Prostate gland (tissue), 2 donors: ENCODE results near the gene PI3. TPM values are rescaled to one million over a fixed set of nuclear protein-coding genes. Genes with fewer than 3 reads are reported as not detected.
"Not testable (repeated sequence)": the region's sequence is repeated elsewhere in the genome, so short reads cannot be mapped to it uniquely, and the experiment has no call there.

Experiments used
- DNase-seq: peaks from one replicate; pipeline ENCODE4 v3.0.0-alpha.2; 2019; ENCODE audit warnings: low spot score
- H3K27ac ChIP-seq, 2 donors: fragments of 200-600 bp; sonication (generic); 2 replicates each; pipeline ENCODE4 v1.5.1; 2017 to 2019
- H3K27me3 ChIP-seq: fragments of 200-600 bp; sonication (generic); replicated peaks from 2 replicates; pipeline ENCODE4 v1.5.1; 2019; ENCODE audit not compliant: insufficient read depth
- H3K36me3 ChIP-seq, 2 donors: fragments of 200-600 bp; sonication (generic); 1 replicate in 1 of 2; 2 replicates in 1 of 2; pipeline versions ENCODE4 v1.5.1 to v1.8.1; 2017 to 2019
- H3K4me1 ChIP-seq: fragments of 200-600 bp; sonication (generic); replicated peaks from 2 replicates; pipeline ENCODE4 v1.5.1; 2019
- H3K4me3 ChIP-seq, 2 donors: fragments of 200-600 bp; sonication (generic); 2 replicates each; pipeline ENCODE4 v1.5.1; 2017 to 2019
- H3K9me3 ChIP-seq: fragments of 200-600 bp; sonication (generic); 2 replicates; pipeline ENCODE4 v1.5.1; 2017
- POLR2A ChIP-seq: fragments of 450-650 bp; IDR thresholded peaks from one replicate; pipeline ENCODE4 v1.6.1; 2016; ENCODE audit warnings: antibody characterized with exemption, mild to moderate bottlenecking
- POLR2AphosphoS5 ChIP-seq: sonication (generic); formaldehyde crosslinking; IDR thresholded peaks from one replicate; pipeline ENCODE4 v1.6.1; 2017; ENCODE audit warnings: antibody characterized with exemption
- WGBS: methylation state at CpG from one replicate; pipeline ENCODE4 v1.1.5; 2018; 5-methylcytosine and 5-hydroxymethylcytosine counted together
- intact Hi-C: fragments of 100-400 bp; cut with DNase I; formaldehyde crosslinking; loops from one replicate; pipeline ENCODE4 v1.14.2; 2022
- total RNA-seq, 2 donors: library from RNA; depleted of rRNA; stranded (reverse); fragments of >200 nt; gene quantifications; one replicate each; pipeline ENCODE4 v1.1.0, GENCODE V29; 2016
- TF ChIP-seq, protein P1 (sequence below), 4 experiments: fragments of 200-600 bp in 2 of 4; fragments of 450-650 bp in 2 of 4; sonication (generic) in 2 of 4; IDR thresholded peaks; 1 replicate in 3 of 4; 2 replicates in 1 of 4; pipeline ENCODE4 v1.5.1; 2016 to 2019; ENCODE audit warnings: antibody characterized with exemption in 4 of 4, mild to moderate bottlenecking in 2 of 4, moderate library complexity in 2 of 4

Gene PI3
- total RNA-seq, 2 donors from 2014 or later, result 1.5 TPM; not detected in 1

DNA sequence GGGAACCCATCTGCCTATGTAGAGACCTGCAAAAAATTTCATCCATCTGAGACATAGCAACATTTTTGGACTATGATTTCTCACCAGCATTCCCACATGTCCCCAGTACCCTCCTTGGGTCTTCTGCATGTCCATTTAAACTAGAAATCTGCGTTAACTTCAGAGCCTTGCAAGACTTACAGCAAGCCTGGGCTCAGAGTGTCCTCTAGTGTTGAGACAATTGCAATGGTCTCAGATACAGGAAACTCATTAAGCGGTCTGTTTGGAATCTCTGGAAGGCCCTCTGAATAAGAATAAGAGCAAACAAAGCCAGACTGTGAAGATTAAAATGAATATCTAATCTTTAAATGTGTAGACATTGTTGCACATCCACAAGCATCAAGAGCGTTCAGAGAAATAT is 20.5 kb upstream of the PI3 start:
- intact Hi-C loops, result no loop called here
- no peaks in the 10 kb centered on the region for H3K4me1 ChIP-seq
- no peak overlapping the region for H3K27ac ChIP-seq
- no peaks in the 10 kb centered on the region for H3K36me3 ChIP-seq
- no peaks in the 10 kb centered on the region for H3K9me3 ChIP-seq
- no peak overlapping the region for H3K4me3 ChIP-seq
- no peaks in the 10 kb centered on the region for H3K27me3 ChIP-seq
- DNase-seq, result no peak
- TF ChIP-seq, protein P1, sequence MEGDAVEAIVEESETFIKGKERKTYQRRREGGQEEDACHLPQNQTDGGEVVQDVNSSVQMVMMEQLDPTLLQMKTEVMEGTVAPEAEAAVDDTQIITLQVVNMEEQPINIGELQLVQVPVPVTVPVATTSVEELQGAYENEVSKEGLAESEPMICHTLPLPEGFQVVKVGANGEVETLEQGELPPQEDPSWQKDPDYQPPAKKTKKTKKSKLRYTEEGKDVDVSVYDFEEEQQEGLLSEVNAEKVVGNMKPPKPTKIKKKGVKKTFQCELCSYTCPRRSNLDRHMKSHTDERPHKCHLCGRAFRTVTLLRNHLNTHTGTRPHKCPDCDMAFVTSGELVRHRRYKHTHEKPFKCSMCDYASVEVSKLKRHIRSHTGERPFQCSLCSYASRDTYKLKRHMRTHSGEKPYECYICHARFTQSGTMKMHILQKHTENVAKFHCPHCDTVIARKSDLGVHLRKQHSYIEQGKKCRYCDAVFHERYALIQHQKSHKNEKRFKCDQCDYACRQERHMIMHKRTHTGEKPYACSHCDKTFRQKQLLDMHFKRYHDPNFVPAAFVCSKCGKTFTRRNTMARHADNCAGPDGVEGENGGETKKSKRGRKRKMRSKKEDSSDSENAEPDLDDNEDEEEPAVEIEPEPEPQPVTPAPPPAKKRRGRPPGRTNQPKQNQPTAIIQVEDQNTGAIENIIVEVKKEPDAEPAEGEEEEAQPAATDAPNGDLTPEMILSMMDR (IDR thresholded peaks at IDR 0.05), result no peak
- TF ChIP-seq POLR2AphosphoS5, result no peak
- TF ChIP-seq POLR2A, result no peak
- 78% methylated on average over 3 of the region's 3 CpGs for WGBS

DNA sequence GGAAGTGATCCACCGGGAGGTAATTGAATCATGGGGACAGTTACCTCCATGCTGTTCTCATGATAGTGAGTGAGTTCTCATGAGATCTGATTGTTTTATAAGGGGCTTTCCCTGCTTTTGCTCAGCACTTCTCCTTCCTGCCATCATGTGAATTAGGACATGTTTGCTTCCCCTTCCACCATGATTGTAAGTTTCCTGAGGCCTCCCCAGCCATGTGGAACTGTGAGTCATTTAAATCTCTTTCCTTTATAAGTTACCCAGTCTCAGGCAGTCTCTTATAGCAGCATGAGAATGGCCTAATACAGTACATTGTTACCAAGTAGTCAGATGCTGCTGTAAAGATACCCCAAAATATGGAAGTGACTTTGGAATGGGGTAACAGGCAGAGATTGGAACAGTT is 19.9 kb upstream of the PI3 start:
- 100% methylated on average over 1 of the region's 1 CpG for WGBS
- intact Hi-C loops, H3K9me3 ChIP-seq, H3K27ac ChIP-seq, H3K4me3 ChIP-seq, H3K36me3 ChIP-seq, H3K4me1 ChIP-seq, H3K27me3 ChIP-seq, DNase-seq: not testable (repeated sequence)

DNA sequence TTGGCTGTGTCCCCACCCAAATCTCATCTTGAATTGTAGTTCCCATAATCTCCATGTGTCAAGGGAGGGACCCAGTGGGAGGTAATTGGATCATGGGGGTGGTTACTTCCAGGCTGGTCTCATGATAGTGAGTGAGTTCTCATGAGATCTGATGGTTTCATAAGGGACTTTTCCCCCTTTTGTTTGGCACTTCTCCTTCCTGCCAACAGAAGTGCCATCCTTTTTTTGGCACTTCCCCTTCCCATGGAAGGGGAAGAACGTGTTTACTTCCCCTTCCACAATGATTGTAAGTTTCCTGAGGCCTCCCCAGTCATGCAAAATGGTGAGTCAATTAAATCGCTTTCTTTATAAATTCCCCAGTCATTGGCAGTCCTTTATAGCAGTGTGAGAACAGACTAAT is 18.0 kb upstream of the PI3 start:
- H3K27me3 ChIP-seq, result no peaks in the 10 kb centered on the region
- no peak for DNase-seq
- 58% methylated on average over 2 of the region's 2 CpGs for WGBS
- H3K4me3 ChIP-seq, result no peak overlapping the region
- H3K27ac ChIP-seq, result no peak overlapping the region
- H3K9me3 ChIP-seq, result no peaks in the 10 kb centered on the region
- H3K4me1 ChIP-seq, result no peaks in the 10 kb centered on the region
- no peaks in the 10 kb centered on the region for H3K36me3 ChIP-seq
- TF ChIP-seq POLR2A, result no peak
- TF ChIP-seq POLR2AphosphoS5, result no peak
- TF ChIP-seq, protein P1 (IDR thresholded peaks at IDR 0.05), result no peak
- intact Hi-C loops, result no loop called here

DNA sequence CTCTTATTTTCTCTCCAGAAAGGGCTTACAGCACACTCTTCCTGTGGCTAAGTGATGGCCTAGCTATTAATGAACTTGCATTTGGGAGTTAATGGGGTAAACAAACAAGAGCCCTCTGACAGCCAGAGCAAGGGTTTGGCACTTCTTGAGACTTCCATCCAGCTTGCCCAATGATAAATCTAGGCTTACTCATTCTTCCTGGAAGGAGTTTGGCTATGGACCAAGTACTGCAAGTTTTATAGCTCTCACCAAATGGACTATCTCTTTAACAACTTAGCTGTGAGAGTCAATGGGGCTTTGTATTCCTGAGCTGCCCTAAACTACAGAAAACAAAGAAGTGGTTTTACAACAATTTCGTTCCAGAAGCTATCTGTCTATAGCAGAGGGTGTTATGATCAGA is 16.7 kb upstream of the PI3 start:
- intact Hi-C loops, result no loop called here
- no peaks in the 10 kb centered on the region for H3K27me3 ChIP-seq
- WGBS, result 0% methylated on average over 1 of the region's 1 CpG
- DNase-seq, result peak; percentile 65
- H3K9me3 ChIP-seq, result no peaks in the 10 kb centered on the region
- H3K27ac ChIP-seq, result no peak overlapping the region
- no peaks in the 10 kb centered on the region for H3K4me1 ChIP-seq
- peak; percentile 67 for TF ChIP-seq POLR2AphosphoS5
- TF ChIP-seq, protein P1 (IDR thresholded peaks at IDR 0.05), result no peak
- TF ChIP-seq POLR2A, result no peak
- no peaks in the 10 kb centered on the region for H3K36me3 ChIP-seq
- H3K4me3 ChIP-seq, result no peak overlapping the region

DNA sequence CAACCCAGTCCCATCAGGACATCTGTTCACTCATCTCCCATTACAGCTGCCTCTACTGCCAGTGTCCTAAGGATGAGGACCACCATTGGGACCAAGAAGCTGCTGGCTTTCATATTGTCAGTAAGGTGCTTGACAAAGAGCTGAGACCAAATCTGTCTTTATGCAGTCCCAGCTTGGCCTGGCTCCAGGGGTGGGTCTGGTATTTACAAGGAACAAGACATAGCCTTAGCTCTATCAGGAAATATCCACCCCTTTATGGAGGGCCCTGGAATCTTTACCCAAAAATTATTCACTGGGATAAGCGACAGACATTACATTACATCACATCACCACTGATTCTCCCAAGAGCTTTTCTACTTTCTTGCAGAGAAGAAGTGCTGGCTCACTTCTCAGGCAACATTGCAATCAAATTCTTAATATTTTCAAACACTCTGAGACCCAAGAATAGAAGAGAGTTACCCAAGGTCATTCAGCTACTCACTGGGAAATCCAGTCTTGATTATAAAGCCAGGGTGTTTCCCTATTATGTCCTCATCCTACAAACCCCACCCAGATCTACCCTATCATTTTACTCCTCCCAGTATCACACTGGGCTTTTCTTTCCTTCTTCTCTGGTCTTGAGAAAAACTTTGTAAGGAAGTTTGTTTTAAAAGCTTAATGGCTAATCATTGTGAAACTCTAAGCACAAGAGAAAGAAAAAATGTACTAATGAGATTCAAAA is 11.5 kb upstream of the PI3 start:
- DNase-seq, result no peak
- Histone ChIP-seq H3K27me3 (no peaks in the 10 kb centered on the region), H3K4me3 (no peak overlapping the region), H3K27ac (no peak overlapping the region), H3K36me3 (no peaks in the 10 kb centered on the region), H3K4me1 (no peaks in the 10 kb centered on the region), H3K9me3 (no peaks in the 10 kb centered on the region)
- WGBS, result 74% methylated on average over 1 of the region's 1 CpG
- intact Hi-C loops, result no loop called here
- TF ChIP-seq, protein P1 (IDR thresholded peaks at IDR 0.05), result no peak
- TF ChIP-seq POLR2AphosphoS5, result no peak
- no peak for TF ChIP-seq POLR2A
